ENCODE measurements around the gene SUGCT.

DNA sequence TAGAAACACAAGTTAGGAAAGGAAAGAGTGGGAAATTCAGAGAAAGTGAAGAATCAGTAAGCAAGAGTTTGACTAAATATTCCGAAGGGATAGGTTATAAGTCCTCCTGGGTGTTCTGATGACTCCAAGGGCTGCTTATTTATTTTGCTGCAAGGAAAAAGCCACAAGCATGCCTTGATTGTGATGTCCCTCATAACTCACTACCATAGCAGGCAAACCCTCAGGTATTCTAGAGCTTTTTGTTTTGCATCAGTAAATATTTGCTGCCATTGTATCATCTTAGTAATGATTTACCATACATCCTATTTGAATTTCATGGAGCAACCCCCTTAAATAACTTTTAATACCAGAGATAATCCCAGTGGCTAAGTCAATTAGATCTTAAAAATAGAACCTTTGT lies 688.1 kb downstream of the SUGCT start:
- TF ChIP-seq, protein P1, sequence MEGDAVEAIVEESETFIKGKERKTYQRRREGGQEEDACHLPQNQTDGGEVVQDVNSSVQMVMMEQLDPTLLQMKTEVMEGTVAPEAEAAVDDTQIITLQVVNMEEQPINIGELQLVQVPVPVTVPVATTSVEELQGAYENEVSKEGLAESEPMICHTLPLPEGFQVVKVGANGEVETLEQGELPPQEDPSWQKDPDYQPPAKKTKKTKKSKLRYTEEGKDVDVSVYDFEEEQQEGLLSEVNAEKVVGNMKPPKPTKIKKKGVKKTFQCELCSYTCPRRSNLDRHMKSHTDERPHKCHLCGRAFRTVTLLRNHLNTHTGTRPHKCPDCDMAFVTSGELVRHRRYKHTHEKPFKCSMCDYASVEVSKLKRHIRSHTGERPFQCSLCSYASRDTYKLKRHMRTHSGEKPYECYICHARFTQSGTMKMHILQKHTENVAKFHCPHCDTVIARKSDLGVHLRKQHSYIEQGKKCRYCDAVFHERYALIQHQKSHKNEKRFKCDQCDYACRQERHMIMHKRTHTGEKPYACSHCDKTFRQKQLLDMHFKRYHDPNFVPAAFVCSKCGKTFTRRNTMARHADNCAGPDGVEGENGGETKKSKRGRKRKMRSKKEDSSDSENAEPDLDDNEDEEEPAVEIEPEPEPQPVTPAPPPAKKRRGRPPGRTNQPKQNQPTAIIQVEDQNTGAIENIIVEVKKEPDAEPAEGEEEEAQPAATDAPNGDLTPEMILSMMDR (IDR thresholded peaks at IDR 0.05) = no peak
- no peak for TF ChIP-seq POLR2A (IDR thresholded peaks at IDR 0.05)
